Heart left ventricle (tissue), 16 donors: ENCODE results near the gene SLC19A1. TPM values are rescaled to one million over a fixed set of nuclear protein-coding genes. Genes with fewer than 3 reads are reported as not detected.
"Not testable (repeated sequence)": the region's sequence is repeated elsewhere in the genome, so short reads cannot be mapped to it uniquely, and the experiment has no call there.

ENCODE experiments used
- ATAC-seq, 4 donors: fragments of 200-7000 bp; cut with Tn5 transposase; one replicate each; pipeline ENCODE4 v1.9.1; 2020 to 2022; ENCODE audit warnings: moderate library complexity in 4 of 4, mild to moderate bottlenecking in 3 of 4, moderate number of reproducible peaks in 1 of 4
- DNase-seq, 5 donors: peaks; one replicate each; pipeline ENCODE4 v3.0.0-alpha.2; 2020
- H3K27ac ChIP-seq, 12 donors: fragments of 200-600 bp; sonication (generic) in 4 of 12; one replicate each; pipeline versions ENCODE4 v1.5.0 to v1.8.0; 2016 to 2022; ENCODE audit warnings: mild to moderate bottlenecking in 2 of 12
- H3K27me3 ChIP-seq, 9 donors: fragments of 200-600 bp; sonication (generic) in 2 of 9; one replicate each; pipeline versions ENCODE4 v1.5.1 to v1.8.0; 2016 to 2022; ENCODE audit warnings: mild to moderate bottlenecking in 3 of 9
- H3K36me3 ChIP-seq, 9 donors: fragments of 200-600 bp; sonication (generic) in 2 of 9; one replicate each; pipeline versions ENCODE4 v1.5.0 to v1.8.0; 2018 to 2022; ENCODE audit warnings: mild to moderate bottlenecking in 2 of 9
- H3K4me1 ChIP-seq, 12 donors: fragments of 200-600 bp; sonication (generic) in 4 of 12; one replicate each; pipeline versions ENCODE4 v1.5.0 to v1.8.0; 2016 to 2022; ENCODE audit warnings: mild to moderate bottlenecking in 3 of 12
- H3K4me3 ChIP-seq, 12 donors: fragments of 200-600 bp; sonication (generic) in 4 of 12; one replicate each; pipeline versions ENCODE4 v1.5.0 to v1.8.0; 2017 to 2022; ENCODE audit warnings: mild to moderate bottlenecking in 9 of 12, moderate library complexity in 4 of 12
- H3K9me3 ChIP-seq, 12 donors: fragments of 200-600 bp; sonication (generic) in 4 of 12; one replicate each; pipeline versions ENCODE4 v1.5.0 to v1.8.0; 2016 to 2022; ENCODE audit warnings: mild to moderate bottlenecking in 1 of 12
- POLR2A ChIP-seq, 2 donors: fragments of 450-650 bp; IDR thresholded peaks; one replicate each; pipeline ENCODE4 v1.6.1; 2017; ENCODE audit warnings: antibody characterized with exemption in 2 of 2, mild to moderate bottlenecking in 2 of 2, moderate library complexity in 2 of 2
- WGBS, 4 donors: extraction: QIAGEN DNeasy Blood & Tissue Kit in 2 of 4; methylation state at CpG; one replicate each; pipeline versions ENCODE4 v1.1.5 to v1.1.7; 2013 to 2018; 5-methylcytosine and 5-hydroxymethylcytosine counted together
- intact Hi-C, 10 donors: fragments of 100-400 bp; cut with DNase I; formaldehyde crosslinking; loops; one replicate each; pipeline versions ENCODE4 v1.11.1 to v1.14.2; 2022
- polyA plus RNA-seq, 2 donors: library from polyadenylated mRNA; stranded (reverse); fragments of 200-250 nt; gene quantifications; one replicate each; pipeline ENCODE4 v1.2.3, GENCODE V29; 2013
- total RNA-seq, 9 donors: library from RNA; depleted of rRNA in 2 of 9; stranded (reverse); fragments of >200 nt in 2 of 9; fragmentation: NEBNext Ultra II Directional in 3 of 9; extraction: Animal tissue kit (Norgen Biotek cat#: 25700) in 3 of 9; gene quantifications; one replicate each; pipeline versions ENCODE4 v1.1.0 to v1.2.4, GENCODE V29; 2016 to 2023
- TF ChIP-seq, protein P1 (sequence below), 12 donors: fragments of 200-600 bp; sonication (generic) in 4 of 12; IDR thresholded peaks; one replicate each; pipeline versions ENCODE4 v1.5.0 to v1.8.0; 2018 to 2022; ENCODE audit warnings: antibody characterized with exemption in 12 of 12, mild to moderate bottlenecking in 5 of 12
- donor health status: ischemic (EF 13 %, LVEDD 7.1; RV severe dilation, severe dysfunction).
- donor health status: healthy with polysubstance abuse.
- donor health status: DM: no; HTN: yes; CAD: no.
- donor health status: DM: no; HTN: no; CAD: no.
- donor health status: ischemic (EF 25% LVEDD 6.9; RV normal size, moderate dysfunction).
- donor health status: ischemic (EF 25% LVEDD 5.7; RV mildly dilated, moderate dysfunction).
- donor health status: healthy.
- donor health status: DM: yes; HTN: yes; CAD: no.
- donor health status: ischemic (EF 35%, LVEDD 5.7; RV mildly dilated, moderate dysfunction).
- donor health status: nonischemic (EF 11% LVEDD 7.7; RV severe dilation, severe dysfunction).
- donor health status: DM: yes; HTN: yes; CAD: no.
- donor health status: PGD.
- donor health status: ischemic (EF 29% LVEDD 5.4; RV normal size, mild dysfunction).
- donor health status: nonischemic (EF 23%, LVEDD 6.1; RV moderate dilation, normal function).

Gene SLC19A1
- total and polyA plus RNA-seq, 11 donors, result 2.4 to 7.0 (median 3.5) TPM

GRCh38 chr21:45532826-45533360, 9.3 kb downstream of the SLC19A1 start:
- ATAC-seq (no peak), DNase-seq (peak in 3 of 5 donors; percentile 28 to 57 (median 31))
- WGBS, 4 donors, result 57 to 71% (median 64%) methylated on average over 6 to 7 of the region's 7 CpGs
- Histone ChIP-seq H3K27ac (peak overlapping the region in 1 of 12 donors; percentile 83), H3K4me3 (no peak overlapping the region), H3K36me3 (peaks cover 0 to 8% (median 0%) of the 10 kb centered on the region in 9 donors), H3K4me1 (peaks cover 0 to 39% (median 11%) of the 10 kb centered on the region in 12 donors), H3K27me3 (no peaks in the 10 kb centered on the region), H3K9me3 (no peaks in the 10 kb centered on the region)
- intact Hi-C loops, result no loop called here
- TF ChIP-seq, protein P1, sequence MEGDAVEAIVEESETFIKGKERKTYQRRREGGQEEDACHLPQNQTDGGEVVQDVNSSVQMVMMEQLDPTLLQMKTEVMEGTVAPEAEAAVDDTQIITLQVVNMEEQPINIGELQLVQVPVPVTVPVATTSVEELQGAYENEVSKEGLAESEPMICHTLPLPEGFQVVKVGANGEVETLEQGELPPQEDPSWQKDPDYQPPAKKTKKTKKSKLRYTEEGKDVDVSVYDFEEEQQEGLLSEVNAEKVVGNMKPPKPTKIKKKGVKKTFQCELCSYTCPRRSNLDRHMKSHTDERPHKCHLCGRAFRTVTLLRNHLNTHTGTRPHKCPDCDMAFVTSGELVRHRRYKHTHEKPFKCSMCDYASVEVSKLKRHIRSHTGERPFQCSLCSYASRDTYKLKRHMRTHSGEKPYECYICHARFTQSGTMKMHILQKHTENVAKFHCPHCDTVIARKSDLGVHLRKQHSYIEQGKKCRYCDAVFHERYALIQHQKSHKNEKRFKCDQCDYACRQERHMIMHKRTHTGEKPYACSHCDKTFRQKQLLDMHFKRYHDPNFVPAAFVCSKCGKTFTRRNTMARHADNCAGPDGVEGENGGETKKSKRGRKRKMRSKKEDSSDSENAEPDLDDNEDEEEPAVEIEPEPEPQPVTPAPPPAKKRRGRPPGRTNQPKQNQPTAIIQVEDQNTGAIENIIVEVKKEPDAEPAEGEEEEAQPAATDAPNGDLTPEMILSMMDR (IDR thresholded peaks at IDR 0.05), result no peak
- no peak for TF ChIP-seq POLR2A (IDR thresholded peaks at IDR 0.05)

GRCh38 chr21:45531393-45532215, 10.6 kb downstream of the SLC19A1 start:
- no peak overlapping the region for H3K27ac ChIP-seq
- no peaks in the 10 kb centered on the region for H3K9me3 ChIP-seq
- 97 to 98% (median 97%) methylated on average over 73 to 76 of the region's 76 CpGs for WGBS, 4 donors
- DNase-seq, result peak in 3 of 5 donors; percentile 19 to 58 (median 23)
- intact Hi-C loops, result no loop called here
- no peaks in the 10 kb centered on the region for H3K27me3 ChIP-seq
- H3K4me3 ChIP-seq, result no peak overlapping the region
- H3K4me1 ChIP-seq, result peaks cover 0 to 39% (median 11%) of the 10 kb centered on the region in 12 donors
- TF ChIP-seq POLR2A (IDR thresholded peaks at IDR 0.05), result no peak
- peaks cover 0 to 8% (median 0%) of the 10 kb centered on the region in 9 donors for H3K36me3 ChIP-seq
- no peak for ATAC-seq

- H3K27ac ChIP-seq, H3K9me3 ChIP-seq, intact Hi-C loops, H3K4me3 ChIP-seq, ATAC-seq, H3K27me3 ChIP-seq, H3K36me3 ChIP-seq: not testable (repeated sequence)
- DNase-seq, result peak in 1 of 5 donors; percentile 11
- peaks cover 0 to 39% (median 11%) of the 10 kb centered on the region in 12 donors for H3K4me1 ChIP-seq
- 92 to 97% (median 95%) methylated on average over 15 to 17 of the region's 17 CpGs for WGBS, 4 donors
Observed at GRCh38 chr21:45531114-45531392, 11.2 kb downstream of the SLC19A1 start.

- no peak overlapping the region for H3K27ac ChIP-seq
- H3K9me3 ChIP-seq, result no peaks in the 10 kb centered on the region
- DNase-seq (peak in 3 of 5 donors; percentile 17 to 63 (median 17)), ATAC-seq (no peak)
- peaks cover 0 to 8% (median 0%) of the 10 kb centered on the region in 9 donors for H3K36me3 ChIP-seq
- intact Hi-C loops, result no loop called here
- no peaks in the 10 kb centered on the region for H3K27me3 ChIP-seq
- TF ChIP-seq, protein P1 (IDR thresholded peaks at IDR 0.05), result no peak
- no peak for TF ChIP-seq POLR2A (IDR thresholded peaks at IDR 0.05)
- peaks cover 0 to 34% (median 11%) of the 10 kb centered on the region in 12 donors for H3K4me1 ChIP-seq
- 97 to 98% (median 98%) methylated on average over 47 to 50 of the region's 50 CpGs for WGBS, 4 donors
- H3K4me3 ChIP-seq, result no peak overlapping the region
Observed at GRCh38 chr21:45530423-45531113, 11.7 kb downstream of the SLC19A1 start.
